Neural cell (in vitro differentiated cells): Measurements from ENCODE around the gene PBX1. TPM values are rescaled to one million over a fixed set of nuclear protein-coding genes. Genes with fewer than 3 reads are reported as not detected.

Experiments used
- H2AFZ ChIP-seq: fragments of 200-600, 300-800 bp; sonication (generic), shearing (Covaris generic); 2 replicates; pipeline ENCODE4 v1.6.0; 2014; ENCODE audit warnings: low read depth, mild to moderate bottlenecking, antibody characterized with exemption, low read length, moderate library complexity
- H3F3A ChIP-seq: fragments of 200-600 bp; shearing (Covaris generic); 2 replicates; pipeline ENCODE4 v1.6.1; 2016; ENCODE audit warnings: mild to moderate bottlenecking, moderate library complexity, mixed read lengths, antibody characterized with exemption, low read length; ENCODE audit not compliant: insufficient read depth, poor library complexity, severe bottlenecking
- H3K27ac ChIP-seq: fragments of 200-600, 300-800 bp; sonication (generic), shearing (Covaris generic); 2 replicates; pipeline ENCODE4 v1.5.1; 2014; ENCODE audit warnings: mild to moderate bottlenecking, low read length, moderate library complexity
- H3K27me3 ChIP-seq: fragments of 300-800, 200-600 bp; sonication (generic), shearing (Covaris generic); 2 replicates; pipeline ENCODE4 v1.6.0; 2014; ENCODE audit warnings: mild to moderate bottlenecking, low read depth, low read length, moderate library complexity; ENCODE audit not compliant: insufficient read depth
- H3K36me3 ChIP-seq: fragments of 300-800, 200-600 bp; sonication (generic), shearing (Covaris generic); 2 replicates; pipeline ENCODE4 v1.5.1; 2014; ENCODE audit warnings: mild to moderate bottlenecking, antibody characterized with exemption, low read length, moderate library complexity; ENCODE audit not compliant: insufficient read depth
- H3K4me2 ChIP-seq: fragments of 300-800, 200-600 bp; sonication (generic), shearing (Covaris generic); 2 replicates; pipeline ENCODE4 v1.6.0; 2014; ENCODE audit warnings: mild to moderate bottlenecking, low read length
- H3K4me3 ChIP-seq: fragments of 300-800, 200-600 bp; sonication (generic), shearing (Covaris generic); 2 replicates; pipeline ENCODE4 v1.5.1; 2014; ENCODE audit warnings: mild to moderate bottlenecking, low read length, moderate library complexity
- H3K79me2 ChIP-seq: fragments of 200-600 bp; shearing (Covaris generic); replicated peaks from 2 replicates; pipeline ENCODE4 v1.6.0; 2014; ENCODE audit warnings: mild to moderate bottlenecking, low read length, moderate library complexity; ENCODE audit not compliant: insufficient read depth
- H3K9ac ChIP-seq: fragments of 300-800, 200-600 bp; sonication (generic), shearing (Covaris generic); 2 replicates; pipeline ENCODE4 v1.6.1; 2016; ENCODE audit warnings: mild to moderate bottlenecking, low read length, mixed read lengths
- H3K9me2 ChIP-seq: fragments of 200-600 bp; shearing (Covaris generic); 2 replicates; pipeline ENCODE4 v1.6.1; 2016; ENCODE audit warnings: mild to moderate bottlenecking, low read length, mixed read lengths; ENCODE audit not compliant: insufficient read depth
- H3K9me3 ChIP-seq: fragments of 200-600, 300-800 bp; sonication (generic), shearing (Covaris generic); 2 replicates; pipeline ENCODE4 v1.6.1; 2016; ENCODE audit warnings: mild to moderate bottlenecking, mixed run types, low read length, moderate library complexity, mixed read lengths
- H4K20me1 ChIP-seq: fragments of 200-600 bp; shearing (Covaris generic); 2 replicates; pipeline ENCODE4 v1.6.1; 2016; ENCODE audit warnings: mild to moderate bottlenecking, mixed run types; ENCODE audit not compliant: insufficient read depth
- CTCF ChIP-seq: fragments of 450-650 bp; IDR thresholded peaks from 2 replicates; pipeline ENCODE4 v1.5.1; 2014; ENCODE audit warnings: antibody characterized with exemption, mild to moderate bottlenecking, moderate library complexity; ENCODE audit not compliant: poor library complexity, severe bottlenecking
- EP300 ChIP-seq: fragments of 450-650 bp; conservative IDR thresholded peaks from 2 replicates; pipeline ENCODE4 v1.6.1; 2014; ENCODE audit warnings: antibody characterized with exemption, mild to moderate bottlenecking, moderate library complexity; ENCODE audit not compliant: poor library complexity, severe bottlenecking
- EZH2 ChIP-seq: fragments of 200-600, 300-800 bp; shearing (Covaris generic), sonication (generic); IDR thresholded peaks from 2 replicates; pipeline ENCODE4 v1.6.1; 2014; ENCODE audit warnings: antibody characterized with exemption, low read length, borderline replicate concordance, mild to moderate bottlenecking; ENCODE audit not compliant: insufficient read depth, poor library complexity, severe bottlenecking
- MXI1 ChIP-seq: fragments of 450-650 bp; conservative IDR thresholded peaks from 2 replicates; pipeline ENCODE4 v1.6.1; 2014; ENCODE audit warnings: antibody characterized with exemption, mild to moderate bottlenecking; ENCODE audit not compliant: poor library complexity, severe bottlenecking
- POLR2AphosphoS5 ChIP-seq: IDR thresholded peaks from 2 replicates; pipeline ENCODE4 v1.6.1; 2012
- RAD21 ChIP-seq: fragments of 450-650 bp; conservative IDR thresholded peaks from 2 replicates; pipeline ENCODE4 v1.6.1; 2014; ENCODE audit warnings: antibody characterized with exemption, mild to moderate bottlenecking, moderate library complexity
- REST ChIP-seq: IDR thresholded peaks from 2 replicates; pipeline ENCODE4 v1.6.1; 2012; ENCODE audit warnings: borderline replicate concordance
- SMC3 ChIP-seq: fragments of 450-650 bp; conservative IDR thresholded peaks from 2 replicates; pipeline ENCODE4 v1.6.1; 2014; ENCODE audit warnings: antibody characterized with exemption, mild to moderate bottlenecking, moderate library complexity; ENCODE audit not compliant: poor library complexity
- TAF1 ChIP-seq: IDR thresholded peaks from 2 replicates; pipeline ENCODE4 v1.6.1; 2012; ENCODE audit warnings: low read depth
- polyA plus RNA-seq: library from polyadenylated mRNA; depleted of rRNA; stranded (reverse); fragments of >200 nt; gene quantifications from 2 replicates; pipeline ENCODE4 v1.2.3, GENCODE V29; 2014

PBX1 gene
- polyA plus RNA-seq, 1 donor from 2014 or later = 42.4 TPM

- Histone ChIP-seq H2AFZ (no peak overlapping the region), H3K36me3 (no peaks in the 10 kb centered on the region), H4K20me1 (no peaks in the 10 kb centered on the region), H3K4me3 (no peak overlapping the region), H3K9me2 (no peaks in the 10 kb centered on the region), H3K27ac (no peak overlapping the region), H3K4me2 (no peak overlapping the region), H3F3A (no peaks in the 10 kb centered on the region), H3K27me3 (no peaks in the 10 kb centered on the region), H3K79me2 (peaks cover 63% of the 10 kb centered on the region), H3K9ac (no peak overlapping the region), H3K9me3 (no peaks in the 10 kb centered on the region)
- no peak for TF ChIP-seq CTCF
- no peak for TF ChIP-seq RAD21
- no peak for TF ChIP-seq SMC3
- TF ChIP-seq TAF1 = no peak
- TF ChIP-seq EP300 = no peak
- TF ChIP-seq MXI1 = no peak
- no peak for TF ChIP-seq REST
- no peak for TF ChIP-seq EZH2
- TF ChIP-seq POLR2AphosphoS5 = no peak
These were observed 206.6 kb downstream of the PBX1 start for GRCh38 chr1:164765557-164765956.

GRCh38 chr1:164765992-164766720, 207.2 kb downstream of the PBX1 start:
- H3K4me2 ChIP-seq = no peak overlapping the region

More at GRCh38 chr1:164765992-164766720, 207.2 kb downstream of the PBX1 start:
- Histone ChIP-seq H3K9me2 (no peaks in the 10 kb centered on the region), H3K27me3 (no peaks in the 10 kb centered on the region), H3K27ac (no peak overlapping the region), H3K36me3 (no peaks in the 10 kb centered on the region), H3K4me3 (no peak overlapping the region), H3K79me2 (peaks cover 63% of the 10 kb centered on the region), H4K20me1 (no peaks in the 10 kb centered on the region), H3K9me3 (no peaks in the 10 kb centered on the region), H3F3A (peaks cover 2% of the 10 kb centered on the region), H3K9ac (no peak overlapping the region), H2AFZ (no peak overlapping the region)
- TF ChIP-seq RAD21 (no peak), CTCF (no peak), EZH2 (no peak), POLR2AphosphoS5 (no peak), REST (no peak), EP300 (no peak), SMC3 (no peak)
